GM18907 (cell line): ENCODE measurements around the gene CDCP1.

ENCODE experiments used
- ATAC-seq: cut with Tn5 transposase; IDR thresholded peaks from one replicate; pipeline ENCODE4 v1.9.1; 2021; ENCODE audit warnings: mild to moderate bottlenecking, moderate library complexity; ENCODE audit not compliant: unreplicated experiment

CDCP1 gene

GRCh38 chr3:45116350-45116749 is 29.8 kb downstream of the CDCP1 start:
- no peak for ATAC-seq

- ATAC-seq = no peak
Observed at GRCh38 chr3:45113625-45114050, 32.5 kb downstream of the CDCP1 start.

- no peak for ATAC-seq
Observed at GRCh38 chr3:45112939-45113338, 33.2 kb downstream of the CDCP1 start.

GRCh38 chr3:45110509-45110833 is 35.7 kb downstream of the CDCP1 start:
- ATAC-seq = no peak

GRCh38 chr3:45109771-45110508 is 36.2 kb downstream of the CDCP1 start:
- ATAC-seq = no peak

GRCh38 chr3:45106874-45107273 is 39.3 kb downstream of the CDCP1 start:
- ATAC-seq = no peak

- no peak for ATAC-seq
Observed at GRCh38 chr3:45105855-45106671, 40.1 kb downstream of the CDCP1 start.

GRCh38 chr3:45104715-45105711 is 41.2 kb downstream of the CDCP1 start:
- ATAC-seq = no peak

GRCh38 chr3:45103753-45104714 is 42.1 kb downstream of the CDCP1 start:
- no peak for ATAC-seq

GRCh38 chr3:45103334-45103733 is 42.8 kb downstream of the CDCP1 start:
- ATAC-seq = no peak

GRCh38 chr3:45100981-45101407 is 45.2 kb downstream of the CDCP1 start:
- ATAC-seq = no peak

GRCh38 chr3:45098310-45098709 is 47.9 kb downstream of the CDCP1 start:
- ATAC-seq = no peak

- no peak for ATAC-seq
Observed at GRCh38 chr3:45097296-45097883, 48.8 kb downstream of the CDCP1 start.

- ATAC-seq = no peak
Observed at GRCh38 chr3:45095916-45096526, 50.2 kb downstream of the CDCP1 start.

- ATAC-seq = no peak
Observed at GRCh38 chr3:45093176-45093575, 53.0 kb downstream of the CDCP1 start.

- ATAC-seq = no peak
Observed at GRCh38 chr3:45092132-45093031, 53.8 kb downstream of the CDCP1 start.

- ATAC-seq = no peak
Observed at GRCh38 chr3:45090855-45091254, 55.3 kb downstream of the CDCP1 start.
